GM23248 (cell line): ENCODE data around the gene C12orf75.

Source experiments
- EZH2 ChIP-seq: fragments of 200-600 bp; sonication (generic); IDR thresholded peaks from 2 replicates; pipeline ENCODE4 v1.6.1; 2018; ENCODE audit warnings: antibody characterized with exemption, mild to moderate bottlenecking; ENCODE audit not compliant: insufficient read depth, poor library complexity, severe bottlenecking
- EZH2phosphoT487 ChIP-seq: fragments of 200-600 bp; sonication (generic); IDR thresholded peaks from 2 replicates; pipeline ENCODE4 v1.6.1; 2018; ENCODE audit warnings: antibody characterized with exemption, moderate library complexity, mild to moderate bottlenecking, low read depth; ENCODE audit not compliant: insufficient read depth

GRCh38 chr12:105399428-105400081 lies 69.1 kb downstream of the C12orf75 start:
- TF ChIP-seq EZH2 (no peak), EZH2phosphoT487 (no peak)
